ENCODE data around the gene CERT1.

GRCh38 chr5:75536147-75536546 lies 24.7 kb upstream of the CERT1 start:
- TF ChIP-seq EP300 (IDR thresholded peaks at IDR 0.05), result no peak
- no peak for TF ChIP-seq KDM1A (IDR thresholded peaks at IDR 0.05; ENCODE audit: low read depth)
- no peak for TF ChIP-seq POLR2A (IDR thresholded peaks at IDR 0.05; ENCODE audit: low read length)
- no peak for TF ChIP-seq MAZ (IDR thresholded peaks at IDR 0.05; ENCODE audit: borderline replicate concordance, low read depth, low read length)
- no peak for TF ChIP-seq CHD4 (IDR thresholded peaks at IDR 0.05; ENCODE audit: borderline replicate concordance)
- no peak for TF ChIP-seq GATA3 (IDR thresholded peaks at IDR 0.05; ENCODE audit: borderline replicate concordance)
- TF ChIP-seq REST (IDR thresholded peaks at IDR 0.05), result no peak
- TF ChIP-seq RAD21 (conservative IDR thresholded peaks at IDR 0.05 in 1 of 2, IDR thresholded peaks at IDR 0.05 in 1 of 2), result no peak
